HEK293T (cell line): ENCODE data around the gene MSMO1.

Experiments used
- ARNT ChIP-seq: fragments of 450-650 bp; IDR thresholded peaks from 2 replicates; pipeline ENCODE4 v1.6.1; 2017; ENCODE audit warnings: mild to moderate bottlenecking
- BHLHE40 ChIP-seq: fragments of 450-650 bp; IDR thresholded peaks from 2 replicates; pipeline ENCODE4 v1.6.1; 2016; ENCODE audit warnings: mild to moderate bottlenecking, moderate library complexity, borderline replicate concordance
- ELF4 ChIP-seq: fragments of 450-650 bp; IDR thresholded peaks from 2 replicates; pipeline ENCODE4 v1.6.1; 2017; ENCODE audit warnings: antibody characterized with exemption
- FOXA1 ChIP-seq: fragments of 450-650 bp; IDR thresholded peaks from 2 replicates; pipeline ENCODE4 v1.6.1; 2016; ENCODE audit warnings: mild to moderate bottlenecking
- FOXM1 ChIP-seq: fragments of 450-650 bp; IDR thresholded peaks from 2 replicates; pipeline ENCODE4 v1.6.1; 2017; ENCODE audit warnings: mild to moderate bottlenecking, borderline replicate concordance
- L3MBTL2 ChIP-seq: fragments of 450-650 bp; conservative IDR thresholded peaks from 2 replicates; pipeline ENCODE4 v1.6.1; 2016; ENCODE audit warnings: mild to moderate bottlenecking
- NFRKB ChIP-seq: fragments of 450-650 bp; IDR thresholded peaks from 2 replicates; pipeline ENCODE4 v1.6.1; 2016; ENCODE audit warnings: mild to moderate bottlenecking, moderate library complexity
- SP1 ChIP-seq: fragments of 450-650 bp; IDR thresholded peaks from 2 replicates; pipeline ENCODE4 v1.6.1; 2017
- SUZ12 ChIP-seq: fragments of 450-650 bp; IDR thresholded peaks from 2 replicates; pipeline ENCODE4 v1.6.1; 2016; ENCODE audit warnings: mild to moderate bottlenecking

GRCh38 chr4:165308606-165309005, 18.9 kb upstream of the MSMO1 start:
- TF ChIP-seq SP1 (no peak), FOXA1 (no peak), ELF4 (no peak), SUZ12 (no peak), NFRKB (no peak), FOXM1 (no peak), ARNT (no peak), BHLHE40 (no peak), L3MBTL2 (no peak)
